ENCODE results near the gene LSAMP. TPM values are rescaled to one million over a fixed set of nuclear protein-coding genes. Genes with fewer than 3 reads are reported as not detected.

LSAMP gene
- total RNA-seq, 1 experiment from 2014 or later, result 0.15 TPM

DNA sequence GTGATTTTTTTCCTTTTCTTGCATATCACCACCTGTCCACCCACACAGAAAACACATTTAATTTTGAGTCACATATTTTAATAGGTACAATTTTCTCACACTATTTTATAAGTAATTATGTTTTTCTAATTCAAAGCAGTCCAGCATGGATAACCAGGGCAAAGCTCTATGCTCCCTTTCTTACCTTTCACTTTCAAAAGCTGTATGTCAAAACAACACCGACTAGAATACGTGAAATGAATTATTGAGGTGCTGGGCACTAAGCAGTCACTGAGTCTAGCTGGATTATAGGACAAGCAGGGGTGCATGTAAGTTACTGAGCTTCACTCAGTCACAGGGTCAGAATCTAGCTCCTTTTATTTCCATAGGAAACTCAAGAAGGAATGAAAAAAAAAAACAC, 60.6 kb downstream of the LSAMP start:
- Histone ChIP-seq H3K9ac (ENCODE audit: low read length) (no peak overlapping the region), H3K4me1 (ENCODE audit: insufficient read depth, low read length) (no peaks in the 10 kb centered on the region), H3K4me3 (ENCODE audit: low read length) (no peak overlapping the region), H3K9me2 (replicated peaks; ENCODE audit: low read length) (no peaks in the 10 kb centered on the region), H2AFZ (ENCODE audit: low read length) (no peak overlapping the region), H3K36me3 (ENCODE audit: low read depth, low read length) (no peaks in the 10 kb centered on the region), H3K79me2 (ENCODE audit: low read length) (no peaks in the 10 kb centered on the region), H3K27ac (ENCODE audit: low read length) (no peak overlapping the region), H3F3A (ENCODE audit: low read length, unreplicated experiment) (no peaks in the 10 kb centered on the region), H3K9me3 (ENCODE audit: low read length) (peaks cover 6% of the 10 kb centered on the region; the same call in 1 of the 2 replicates), H4K20me1 (ENCODE audit: low read length) (no peaks in the 10 kb centered on the region), H3K27me3 (ENCODE audit: low read length) (no peaks in the 10 kb centered on the region), H3K4me2 (ENCODE audit: low read length) (no peak overlapping the region)
- intact Hi-C loops (cut with micrococcal nuclease), result no loop called here
- no peak for ATAC-seq
- POLR2A ChIA-PET (ENCODE audit: unreplicated experiment), result no interaction called here
- no TSS peak for BruUV-seq (replicated peaks)
- no peak for DNase-seq
- TF ChIP-seq CTCF (conservative IDR thresholded peaks at IDR 0.05; ENCODE audit: low read depth, low read length) (no peak), EZH2 (IDR thresholded peaks at IDR 0.05; ENCODE audit: low read length, unreplicated experiment) (no peak), EZH2phosphoT487 (IDR thresholded peaks at IDR 0.05; ENCODE audit: borderline replicate concordance, low read length) (no peak)
- CTCF ChIA-PET, result no interaction called here

DNA sequence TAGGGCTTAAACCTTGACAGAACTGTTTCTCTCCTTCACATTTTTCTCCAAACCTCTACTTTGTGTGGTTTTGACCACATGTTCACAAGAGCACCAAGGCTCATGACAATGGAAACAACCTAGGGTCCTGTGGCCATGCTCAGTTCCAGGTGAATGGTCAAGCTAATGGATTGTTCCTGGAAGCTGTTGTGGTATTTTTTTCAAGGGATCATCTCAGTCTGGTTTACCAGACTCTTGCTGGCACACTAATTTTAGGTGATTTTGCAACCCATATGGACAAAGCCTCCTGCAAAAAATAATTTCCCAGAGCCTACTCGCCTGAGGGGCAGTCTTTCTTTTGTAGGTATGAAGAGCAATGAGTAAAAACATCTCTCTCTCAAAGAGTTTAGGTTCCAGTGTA, 67.2 kb downstream of the LSAMP start:
- CTCF ChIA-PET, result no interaction called here
- Histone ChIP-seq H4K20me1 (ENCODE audit: low read length) (no peaks in the 10 kb centered on the region), H3K4me3 (ENCODE audit: low read length) (no peak overlapping the region), H3K27me3 (ENCODE audit: low read length) (no peaks in the 10 kb centered on the region), H3K36me3 (ENCODE audit: low read depth, low read length) (no peaks in the 10 kb centered on the region), H3K9ac (ENCODE audit: low read length) (no peak overlapping the region), H3K4me2 (ENCODE audit: low read length) (no peak overlapping the region), H2AFZ (ENCODE audit: low read length) (no peak overlapping the region), H3K9me3 (ENCODE audit: low read length) (no peaks in the 10 kb centered on the region), H3K27ac (ENCODE audit: low read length) (no peak overlapping the region), H3K79me2 (ENCODE audit: low read length) (no peaks in the 10 kb centered on the region), H3K9me2 (replicated peaks; ENCODE audit: low read length) (no peaks in the 10 kb centered on the region), H3F3A (ENCODE audit: low read length, unreplicated experiment) (no peaks in the 10 kb centered on the region), H3K4me1 (ENCODE audit: insufficient read depth, low read length) (no peaks in the 10 kb centered on the region)
- TF ChIP-seq CTCF (conservative IDR thresholded peaks at IDR 0.05; ENCODE audit: low read depth, low read length) (no peak), EZH2phosphoT487 (IDR thresholded peaks at IDR 0.05; ENCODE audit: borderline replicate concordance, low read length) (no peak), EZH2 (IDR thresholded peaks at IDR 0.05; ENCODE audit: low read length, unreplicated experiment) (no peak)
- intact Hi-C loops (cut with micrococcal nuclease), result no loop called here
- POLR2A ChIA-PET (ENCODE audit: unreplicated experiment), result no interaction called here
- DNase-seq, result no peak
- no peak for ATAC-seq
- BruUV-seq (replicated peaks), result no TSS peak

- H2AFZ ChIP-seq (ENCODE audit: low read length), result no peak overlapping the region
- no peak overlapping the region for H3K27ac ChIP-seq (ENCODE audit: low read length)
- no peaks in the 10 kb centered on the region for H3K36me3 ChIP-seq (ENCODE audit: low read depth, low read length)
- H3K4me3 ChIP-seq (ENCODE audit: low read length), result no peak overlapping the region
- no peak overlapping the region for H3K4me2 ChIP-seq (ENCODE audit: low read length)
- POLR2A ChIA-PET (ENCODE audit: unreplicated experiment), result no interaction called here
- no peaks in the 10 kb centered on the region for H3K27me3 ChIP-seq (ENCODE audit: low read length)
- CTCF ChIA-PET, result no interaction called here
- TF ChIP-seq EZH2 (IDR thresholded peaks at IDR 0.05; ENCODE audit: low read length, unreplicated experiment) (no peak), CTCF (conservative IDR thresholded peaks at IDR 0.05; ENCODE audit: low read depth, low read length) (no peak), EZH2phosphoT487 (IDR thresholded peaks at IDR 0.05; ENCODE audit: borderline replicate concordance, low read length) (no peak)
- intact Hi-C loops (cut with micrococcal nuclease), result no loop called here
- DNase-seq, result no peak
- no peak overlapping the region for H3K9ac ChIP-seq (ENCODE audit: low read length)
- no peaks in the 10 kb centered on the region for H3K9me3 ChIP-seq (ENCODE audit: low read length)
- ATAC-seq, result no peak
- no peaks in the 10 kb centered on the region for H3F3A ChIP-seq (ENCODE audit: low read length, unreplicated experiment)
- H3K9me2 ChIP-seq (replicated peaks; ENCODE audit: low read length), result no peaks in the 10 kb centered on the region
- no peaks in the 10 kb centered on the region for H3K4me1 ChIP-seq (ENCODE audit: insufficient read depth, low read length)
- H3K79me2 ChIP-seq (ENCODE audit: low read length), result no peaks in the 10 kb centered on the region
- no peaks in the 10 kb centered on the region for H4K20me1 ChIP-seq (ENCODE audit: low read length)
- BruUV-seq (replicated peaks), result no TSS peak
Observed at GRCh38 chr3:116374901-116375300, 70.4 kb downstream of the LSAMP start.

All from PC-3 (cell line).